ENCODE measurements around the gene FILIP1L.

- TF ChIP-seq CTCF (IDR thresholded peaks at IDR 0.05), result no peak
- no peak for TF ChIP-seq POLR2A (IDR thresholded peaks at IDR 0.05)
Observed at GRCh38 chr3:99934975-99935797, 179.1 kb downstream of the FILIP1L start.

All from adrenal gland (tissue), 5 donors.